ENCODE measurements around the gene PIK3R1. TPM values are rescaled to one million over a fixed set of nuclear protein-coding genes. Genes with fewer than 3 reads are reported as not detected.
A peak's percentile ranks its signal among the peaks of the same experiment; 100 is the strongest.

The PIK3R1 gene
- 137 TPM for total RNA-seq
- long read RNA-seq, full-length matches to known transcripts, result 45 of 86 reads
- long read RNA-seq, partial matches to known transcripts, result 30 of 86 reads
- long read RNA-seq, other reads (novel, unspliced or antisense), result 11 of 86 reads

GRCh38 chr5:68215208-68215897, at the start of gene PIK3R1:
TSS of gene PIK3R1 (plus strand) at chr5:68215756. CDS start at chr5:68226676, 10,920 bp downstream.
- Histone ChIP-seq H3K27me3 (no peaks in the 10 kb centered on the region), H3K27ac (peak within 1 kb of the TSS; percentile 99), H3K4me3 (peak within 1 kb of the TSS; percentile 92), H3K9me3 (no peaks in the 10 kb centered on the region), H3K36me3 (no peaks in the 10 kb centered on the region), H3K4me1 (peaks cover 18% of the 10 kb centered on the region)
- intact Hi-C loops (cut with DNase I), result no loop called here
- ATAC-seq (peak; percentile 96), DNase-seq (peak; percentile 99)
- TF ChIP-seq CTCF (IDR thresholded peaks at IDR 0.05), result peak; percentile 47

- no peak for TF ChIP-seq CTCF (IDR thresholded peaks at IDR 0.05)
- DNase-seq (no peak), ATAC-seq (no peak)
- H3K27me3 ChIP-seq, result no peaks in the 10 kb centered on the region
- intact Hi-C loops (cut with DNase I), result no loop called here
- H3K4me1 ChIP-seq, result no peaks in the 10 kb centered on the region
- H3K9me3 ChIP-seq, result no peaks in the 10 kb centered on the region
- H3K4me3 ChIP-seq, result no peak overlapping the region
- no peak overlapping the region for H3K27ac ChIP-seq
- H3K36me3 ChIP-seq, result no peaks in the 10 kb centered on the region
These were observed 48.3 kb upstream of the PIK3R1 start for GRCh38 chr5:68167195-68167651.

- Histone ChIP-seq H3K27me3 (no peaks in the 10 kb centered on the region), H3K4me3 (no peak overlapping the region), H3K36me3 (no peaks in the 10 kb centered on the region), H3K9me3 (no peaks in the 10 kb centered on the region), H3K27ac (no peak overlapping the region), H3K4me1 (no peaks in the 10 kb centered on the region)
- intact Hi-C loops (cut with DNase I), result no loop called here
- no peak for DNase-seq
- no peak for TF ChIP-seq CTCF (IDR thresholded peaks at IDR 0.05)
- ATAC-seq, result no peak
These were observed 45.7 kb upstream of the PIK3R1 start for GRCh38 chr5:68169903-68170302.

GRCh38 chr5:68170826-68171558, 44.6 kb upstream of the PIK3R1 start:
- Histone ChIP-seq H3K4me3 (no peak overlapping the region), H3K36me3 (no peaks in the 10 kb centered on the region), H3K4me1 (no peaks in the 10 kb centered on the region), H3K9me3 (no peaks in the 10 kb centered on the region), H3K27ac (peak overlapping the region; percentile 38), H3K27me3 (no peaks in the 10 kb centered on the region)
- intact Hi-C loops (cut with DNase I), result no loop called here
- DNase-seq, result no peak
- ATAC-seq, result peak; percentile 70
- no peak for TF ChIP-seq CTCF (IDR thresholded peaks at IDR 0.05)

GRCh38 chr5:68172314-68172713, 43.2 kb upstream of the PIK3R1 start:
- H3K27me3 ChIP-seq, result no peaks in the 10 kb centered on the region
- H3K36me3 ChIP-seq, result no peaks in the 10 kb centered on the region
- DNase-seq (no peak), ATAC-seq (no peak)
- H3K4me3 ChIP-seq, result no peak overlapping the region
- H3K27ac ChIP-seq, result no peak overlapping the region
- no peak for TF ChIP-seq CTCF (IDR thresholded peaks at IDR 0.05)
- no peaks in the 10 kb centered on the region for H3K9me3 ChIP-seq
- H3K4me1 ChIP-seq, result no peaks in the 10 kb centered on the region
- intact Hi-C loops (cut with DNase I), result no loop called here

All from upper lobe of right lung (tissue), 1 donor.